Measurements from ENCODE around the gene VPS26A. TPM values are rescaled to one million over a fixed set of nuclear protein-coding genes. Genes with fewer than 3 reads are reported as not detected.
A peak's percentile ranks its signal among the peaks of the same experiment; 100 is the strongest.

VPS26A gene
- total RNA-seq, 1 donor = 41.3 TPM

DNA sequence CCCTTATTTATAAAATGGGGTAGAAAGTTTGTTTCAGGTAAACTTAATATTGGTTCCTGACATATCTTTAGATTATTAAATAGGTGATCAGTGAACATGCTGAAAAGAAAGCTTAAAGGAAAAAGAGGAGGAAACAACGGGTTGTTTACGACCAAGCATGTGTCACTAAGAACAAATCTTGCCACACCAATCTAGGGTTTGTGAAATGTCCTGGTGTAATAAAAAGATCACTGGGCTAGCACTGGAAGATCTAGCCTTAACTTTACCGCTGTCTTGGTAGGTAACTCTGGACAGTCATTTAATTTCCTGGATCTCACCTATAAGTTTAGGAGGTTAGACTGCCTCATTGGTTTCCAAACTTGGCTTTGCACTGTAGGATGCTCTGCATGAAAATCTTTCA is 19.0 kb downstream of the VPS26A start:
- no peak overlapping the region for H2AFZ ChIP-seq (ENCODE audit: low read length)
- H3K27ac ChIP-seq (ENCODE audit: low read depth, low read length) = no peak overlapping the region
- peaks cover 88% of the 10 kb centered on the region for H3K79me2 ChIP-seq (ENCODE audit: insufficient read depth, low read length)
- H4K20me1 ChIP-seq (ENCODE audit: insufficient read depth, low read length) = peaks cover 6% of the 10 kb centered on the region
- TF ChIP-seq, protein P1, sequence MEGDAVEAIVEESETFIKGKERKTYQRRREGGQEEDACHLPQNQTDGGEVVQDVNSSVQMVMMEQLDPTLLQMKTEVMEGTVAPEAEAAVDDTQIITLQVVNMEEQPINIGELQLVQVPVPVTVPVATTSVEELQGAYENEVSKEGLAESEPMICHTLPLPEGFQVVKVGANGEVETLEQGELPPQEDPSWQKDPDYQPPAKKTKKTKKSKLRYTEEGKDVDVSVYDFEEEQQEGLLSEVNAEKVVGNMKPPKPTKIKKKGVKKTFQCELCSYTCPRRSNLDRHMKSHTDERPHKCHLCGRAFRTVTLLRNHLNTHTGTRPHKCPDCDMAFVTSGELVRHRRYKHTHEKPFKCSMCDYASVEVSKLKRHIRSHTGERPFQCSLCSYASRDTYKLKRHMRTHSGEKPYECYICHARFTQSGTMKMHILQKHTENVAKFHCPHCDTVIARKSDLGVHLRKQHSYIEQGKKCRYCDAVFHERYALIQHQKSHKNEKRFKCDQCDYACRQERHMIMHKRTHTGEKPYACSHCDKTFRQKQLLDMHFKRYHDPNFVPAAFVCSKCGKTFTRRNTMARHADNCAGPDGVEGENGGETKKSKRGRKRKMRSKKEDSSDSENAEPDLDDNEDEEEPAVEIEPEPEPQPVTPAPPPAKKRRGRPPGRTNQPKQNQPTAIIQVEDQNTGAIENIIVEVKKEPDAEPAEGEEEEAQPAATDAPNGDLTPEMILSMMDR (IDR thresholded peaks at IDR 0.05; ENCODE audit: extremely low read depth, low read depth, low read length) = no peak
- H3K4me2 ChIP-seq (ENCODE audit: insufficient read depth, low read length) = no peak overlapping the region
- no peaks in the 10 kb centered on the region for H3K27me3 ChIP-seq (ENCODE audit: insufficient read depth, low read length)
- peaks cover 3% of the 10 kb centered on the region for H3K36me3 ChIP-seq (ENCODE audit: insufficient read depth, low read length)
- H3K4me3 ChIP-seq (ENCODE audit: insufficient read depth, low read length) = no peak overlapping the region
- peak; percentile 36 for DNase-seq (ENCODE audit: insufficient read length, low spot score, missing footprints)
- no peaks in the 10 kb centered on the region for H3K4me1 ChIP-seq (ENCODE audit: insufficient read depth, low read length)
- no peaks in the 10 kb centered on the region for H3K9me3 ChIP-seq (ENCODE audit: low read depth, low read length)

DNA sequence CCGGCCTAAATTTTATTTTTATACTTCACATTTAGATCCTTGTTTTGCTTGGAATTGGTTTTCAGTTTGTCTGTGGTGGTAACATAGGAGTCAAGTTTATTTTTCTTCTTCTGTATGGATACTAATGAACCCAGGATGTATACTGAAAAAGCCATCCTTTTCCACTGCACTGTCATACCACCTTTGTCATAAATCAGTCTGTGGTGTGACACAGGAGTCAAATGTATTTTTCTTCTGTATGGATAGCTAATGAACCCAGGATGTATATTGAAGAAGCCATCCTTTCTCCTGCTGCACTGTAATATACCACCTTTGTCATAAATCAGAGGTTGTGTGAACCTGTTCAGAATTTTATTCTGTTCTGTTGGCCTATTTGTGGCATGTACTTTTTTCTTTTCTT is 21.4 kb downstream of the VPS26A start:
- H3K4me3 ChIP-seq (ENCODE audit: insufficient read depth, low read length) = no peak overlapping the region
- no peaks in the 10 kb centered on the region for H3K4me1 ChIP-seq (ENCODE audit: insufficient read depth, low read length)
- no peaks in the 10 kb centered on the region for H3K27me3 ChIP-seq (ENCODE audit: insufficient read depth, low read length)
- peaks cover 3% of the 10 kb centered on the region for H3K36me3 ChIP-seq (ENCODE audit: insufficient read depth, low read length)
- no peaks in the 10 kb centered on the region for H3K9me3 ChIP-seq (ENCODE audit: low read depth, low read length)
- H3K27ac ChIP-seq (ENCODE audit: low read depth, low read length) = no peak overlapping the region
- H3K4me2 ChIP-seq (ENCODE audit: insufficient read depth, low read length) = no peak overlapping the region
- no peak for DNase-seq (ENCODE audit: insufficient read length, low spot score, missing footprints)
- TF ChIP-seq, protein P1 (IDR thresholded peaks at IDR 0.05; ENCODE audit: extremely low read depth, low read depth, low read length) = no peak
- peaks cover 6% of the 10 kb centered on the region for H4K20me1 ChIP-seq (ENCODE audit: insufficient read depth, low read length)
- H2AFZ ChIP-seq (ENCODE audit: low read length) = no peak overlapping the region
- H3K79me2 ChIP-seq (ENCODE audit: insufficient read depth, low read length) = peaks cover 90% of the 10 kb centered on the region

DNA sequence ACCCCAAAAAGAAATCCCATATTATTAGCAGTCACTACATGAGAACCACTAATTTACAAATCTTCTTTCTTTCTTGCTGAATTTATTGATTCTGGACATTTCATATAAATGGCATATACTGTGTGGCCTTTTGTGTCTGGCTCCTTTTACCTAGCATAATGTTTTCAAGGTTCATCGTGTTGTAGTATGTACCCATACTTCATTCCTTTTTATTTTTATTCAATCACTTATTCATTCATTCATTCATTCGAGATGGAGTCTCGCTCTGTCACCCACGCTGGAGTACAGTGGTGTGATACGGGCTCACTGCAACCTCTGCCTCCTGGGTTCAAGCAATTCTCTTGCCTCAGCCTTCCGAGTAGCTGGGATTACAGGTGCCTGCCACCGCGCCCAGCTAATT is 21.9 kb downstream of the VPS26A start:
- peaks cover 2% of the 10 kb centered on the region for H4K20me1 ChIP-seq (ENCODE audit: insufficient read depth, low read length)
- H3K27ac ChIP-seq (ENCODE audit: low read depth, low read length) = no peak overlapping the region
- no peak for DNase-seq (ENCODE audit: insufficient read length, low spot score, missing footprints)
- peaks cover 3% of the 10 kb centered on the region for H3K36me3 ChIP-seq (ENCODE audit: insufficient read depth, low read length)
- H2AFZ ChIP-seq (ENCODE audit: low read length) = no peak overlapping the region
- peaks cover 90% of the 10 kb centered on the region for H3K79me2 ChIP-seq (ENCODE audit: insufficient read depth, low read length)
- no peaks in the 10 kb centered on the region for H3K4me1 ChIP-seq (ENCODE audit: insufficient read depth, low read length)
- TF ChIP-seq, protein P1 (IDR thresholded peaks at IDR 0.05; ENCODE audit: extremely low read depth, low read depth, low read length) = no peak
- no peaks in the 10 kb centered on the region for H3K27me3 ChIP-seq (ENCODE audit: insufficient read depth, low read length)
- H3K4me3 ChIP-seq (ENCODE audit: insufficient read depth, low read length) = no peak overlapping the region
- no peak overlapping the region for H3K4me2 ChIP-seq (ENCODE audit: insufficient read depth, low read length)
- no peaks in the 10 kb centered on the region for H3K9me3 ChIP-seq (ENCODE audit: low read depth, low read length)

- H3K4me2 ChIP-seq (ENCODE audit: insufficient read depth, low read length) = no peak overlapping the region
- H3K4me1 ChIP-seq (ENCODE audit: insufficient read depth, low read length) = no peaks in the 10 kb centered on the region
- H3K27me3 ChIP-seq (ENCODE audit: insufficient read depth, low read length) = no peaks in the 10 kb centered on the region
- H3K79me2 ChIP-seq (ENCODE audit: insufficient read depth, low read length) = peaks cover 86% of the 10 kb centered on the region
- H3K4me3 ChIP-seq (ENCODE audit: insufficient read depth, low read length) = no peak overlapping the region
- H3K9me3 ChIP-seq (ENCODE audit: low read depth, low read length) = no peaks in the 10 kb centered on the region
- TF ChIP-seq, protein P1 (IDR thresholded peaks at IDR 0.05; ENCODE audit: extremely low read depth, low read depth, low read length) = no peak
- peaks cover 5% of the 10 kb centered on the region for H4K20me1 ChIP-seq (ENCODE audit: insufficient read depth, low read length)
- no peak overlapping the region for H2AFZ ChIP-seq (ENCODE audit: low read length)
- peak; percentile 37 for DNase-seq (ENCODE audit: insufficient read length, low spot score, missing footprints)
- no peak overlapping the region for H3K27ac ChIP-seq (ENCODE audit: low read depth, low read length)
- H3K36me3 ChIP-seq (ENCODE audit: insufficient read depth, low read length) = no peaks in the 10 kb centered on the region
Measured at GRCh38 chr10:69146759-69147158, 22.8 kb downstream of the VPS26A start.
